HL-60 (cell line): Measurements from ENCODE around the gene DLX3.
A peak's percentile ranks its signal among the peaks of the same experiment; 100 is the strongest.

Experiments used
- DNase-seq, 2 experiments: peaks; one replicate each; pipeline ENCODE4 v3.0.0-alpha.2; 2010 to 2020; ENCODE audit warnings: low read depth in 1 of 2, low spot score in 1 of 2
- H3K27ac ChIP-seq: fragments of 250-450 bp; sonication (Bioruptor Pico); replicated peaks from 2 replicates; pipeline ENCODE4 v1.5.1; 2020; ENCODE audit warnings: mild to moderate bottlenecking, moderate library complexity
- H3K27me3 ChIP-seq: fragments of 250-450 bp; sonication (Bioruptor Pico); 2 replicates; pipeline ENCODE4 v1.5.1; 2021; ENCODE audit warnings: mild to moderate bottlenecking, moderate library complexity; ENCODE audit not compliant: insufficient read depth, poor library complexity, severe bottlenecking
- H3K4me3 ChIP-seq: replicated peaks from 2 replicates; pipeline ENCODE4 v1.5.1; 2011; ENCODE audit warnings: mild to moderate bottlenecking, control low read depth, low read length; ENCODE audit not compliant: insufficient read depth
- CTCF ChIP-seq: IDR thresholded peaks from one replicate; pipeline ENCODE4 v1.5.1; 2011; ENCODE audit warnings: low read length, control low read depth, inconsistent platforms; ENCODE audit not compliant: insufficient read depth
- GABPA ChIP-seq: IDR thresholded peaks from 2 replicates; pipeline ENCODE4 v1.6.1; 2012; ENCODE audit warnings: low read depth
- POLR2AphosphoS5 ChIP-seq: IDR thresholded peaks from 2 replicates; pipeline ENCODE4 v1.6.1; 2012; ENCODE audit warnings: low read depth
- REST ChIP-seq: IDR thresholded peaks from 2 replicates; pipeline ENCODE4 v1.6.1; 2012; ENCODE audit warnings: low read depth; ENCODE audit not compliant: insufficient replicate concordance
- SPI1 ChIP-seq: IDR thresholded peaks from 2 replicates; pipeline ENCODE4 v1.6.1; 2012; ENCODE audit warnings: low read depth, mild to moderate bottlenecking, borderline replicate concordance

Gene DLX3

GRCh38 chr17:50015146-50015545, 20.1 kb upstream of the DLX3 start:
- peak; percentile 55; the same call in 1 of the 2 replicates for TF ChIP-seq SPI1
- no peak for TF ChIP-seq CTCF
- no peaks in the 10 kb centered on the region for H3K27me3 ChIP-seq
- DNase-seq, result no peak
- no peak overlapping the region for H3K27ac ChIP-seq
- H3K4me3 ChIP-seq, result no peak overlapping the region

- Histone ChIP-seq H3K4me3 (no peak overlapping the region), H3K27me3 (no peaks in the 10 kb centered on the region), H3K27ac (no peak overlapping the region)
- no peak for TF ChIP-seq POLR2AphosphoS5
- no peak for TF ChIP-seq REST
- TF ChIP-seq GABPA, result no peak
- no peak for TF ChIP-seq CTCF
- no peak for TF ChIP-seq SPI1
- DNase-seq, result no peak
Observed at GRCh38 chr17:50014471-50015088, 19.6 kb upstream of the DLX3 start.

- DNase-seq, result no peak
- no peak overlapping the region for H3K4me3 ChIP-seq
- no peaks in the 10 kb centered on the region for H3K27me3 ChIP-seq
- TF ChIP-seq GABPA (no peak), SPI1 (no peak), CTCF (no peak), REST (no peak), POLR2AphosphoS5 (no peak)
- H3K27ac ChIP-seq, result no peak overlapping the region
Observed at GRCh38 chr17:50013079-50013478, 18.1 kb upstream of the DLX3 start.

- TF ChIP-seq POLR2AphosphoS5 (no peak), GABPA (no peak), REST (no peak), SPI1 (no peak), CTCF (no peak)
Observed at GRCh38 chr17:50009282-50009681, 14.3 kb upstream of the DLX3 start.

More at GRCh38 chr17:50009282-50009681, 14.3 kb upstream of the DLX3 start:
- Histone ChIP-seq H3K27ac (no peak overlapping the region), H3K27me3 (no peaks in the 10 kb centered on the region), H3K4me3 (no peak overlapping the region)
- DNase-seq, result no peak
